ENCODE data around the gene NSMF.

NSMF gene

DNA sequence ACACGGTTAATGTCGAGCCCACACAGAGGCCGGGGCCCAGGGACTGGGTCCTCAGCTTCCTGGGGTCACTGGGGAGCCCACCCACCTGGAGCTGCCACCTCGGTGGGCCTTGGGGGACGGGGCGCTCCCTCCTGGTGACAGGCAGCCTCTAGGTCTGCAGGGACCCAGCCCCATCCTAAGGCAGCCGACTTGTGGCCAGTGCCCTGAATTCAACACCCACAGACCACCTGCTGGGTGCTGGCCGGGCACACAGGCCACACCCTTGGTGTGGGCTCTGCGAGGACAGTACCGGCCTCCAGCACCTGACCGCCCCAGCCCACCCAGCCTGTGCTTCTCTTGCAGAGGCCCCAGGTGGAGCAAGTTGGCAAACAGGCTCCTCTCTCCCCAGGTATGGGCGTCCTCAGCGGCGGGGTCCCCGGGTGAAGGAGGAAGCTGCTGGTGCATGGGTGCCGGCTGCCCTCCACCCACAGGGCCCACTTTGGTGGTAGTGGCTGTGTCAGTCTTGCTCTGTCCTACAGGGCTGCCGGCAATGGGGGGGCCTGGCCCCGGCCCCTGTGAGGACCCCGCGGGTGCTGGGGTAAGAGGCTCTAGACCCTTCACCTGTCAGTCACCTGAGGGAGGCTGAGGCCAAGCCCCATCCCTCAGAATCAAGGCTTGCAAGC lies 26.3 kb downstream of the NSMF start:
- DNase-seq (ENCODE audit: low spot score): no peak

DNA sequence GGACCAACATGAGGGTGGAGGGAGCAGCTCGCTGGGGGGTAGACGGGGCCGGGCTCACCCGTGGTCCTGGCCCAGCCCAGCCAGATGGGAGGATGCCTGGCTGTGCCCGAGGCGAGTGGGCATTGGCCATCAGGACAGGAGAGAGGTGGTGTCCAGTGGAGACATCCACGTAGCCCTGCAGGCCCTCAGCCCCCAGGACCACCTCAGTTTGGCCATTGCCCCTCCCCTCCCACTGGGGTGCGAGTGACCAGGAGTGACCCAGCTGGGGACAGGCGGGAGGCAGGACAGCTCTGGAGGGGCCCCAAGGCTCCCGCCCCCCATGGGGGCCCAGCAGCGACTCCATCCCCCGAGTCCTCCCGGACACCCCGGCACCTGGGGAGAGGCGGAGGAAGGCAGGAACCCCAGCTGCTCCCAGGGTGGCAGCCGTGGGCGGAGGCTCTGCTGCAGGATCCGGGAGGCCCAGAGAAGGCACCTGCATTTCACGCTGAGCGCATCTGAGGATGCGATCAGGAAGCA lies 27.7 kb downstream of the NSMF start:
- DNase-seq (ENCODE audit: low spot score): no peak

GRCh38 chr9:137430723-137431415 lies 28.3 kb downstream of the NSMF start:
- DNase-seq (ENCODE audit: low spot score): no peak

DNA sequence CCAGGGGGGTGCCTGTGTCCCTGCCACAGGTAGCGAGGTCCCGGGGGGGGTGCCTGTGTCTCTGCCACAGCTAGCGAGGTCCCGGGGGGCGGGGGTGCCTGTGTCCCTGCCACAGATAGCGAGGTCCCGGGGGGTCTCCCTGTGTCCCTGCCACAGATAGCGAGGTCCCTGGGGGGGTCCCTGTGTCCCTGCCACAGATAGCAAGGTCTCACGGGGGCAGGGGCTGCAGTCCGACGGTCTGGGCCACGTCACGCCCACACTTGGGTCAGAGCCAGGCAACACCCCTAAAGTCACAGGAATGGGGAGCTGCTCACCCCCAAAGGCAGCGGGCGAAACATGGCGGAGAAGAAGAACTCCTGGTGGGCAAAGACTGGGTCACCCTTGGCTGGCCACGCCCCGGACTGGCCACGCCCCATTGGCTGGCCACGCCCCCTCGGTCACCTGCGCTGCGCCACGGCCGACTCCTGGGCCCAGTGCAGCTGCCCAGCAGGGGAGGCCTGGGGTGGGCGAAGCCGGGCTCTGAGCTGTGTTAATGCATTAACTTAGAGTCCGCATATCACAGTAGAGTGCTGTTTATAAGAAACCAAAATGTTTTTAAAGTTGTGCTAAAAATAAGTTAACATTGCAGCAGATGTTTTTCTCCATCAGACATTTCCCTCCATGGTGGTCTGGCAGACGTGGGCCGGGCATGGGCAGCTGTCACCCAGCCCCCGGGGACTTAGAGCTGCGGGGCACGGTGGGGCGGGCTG lies 29.0 kb downstream of the NSMF start:
- peak; percentile 77 for DNase-seq (ENCODE audit: low spot score)

- peak; percentile 51 for DNase-seq (ENCODE audit: low spot score)
Observed at GRCh38 chr9:137429546-137429890, 29.6 kb downstream of the NSMF start.

DNA sequence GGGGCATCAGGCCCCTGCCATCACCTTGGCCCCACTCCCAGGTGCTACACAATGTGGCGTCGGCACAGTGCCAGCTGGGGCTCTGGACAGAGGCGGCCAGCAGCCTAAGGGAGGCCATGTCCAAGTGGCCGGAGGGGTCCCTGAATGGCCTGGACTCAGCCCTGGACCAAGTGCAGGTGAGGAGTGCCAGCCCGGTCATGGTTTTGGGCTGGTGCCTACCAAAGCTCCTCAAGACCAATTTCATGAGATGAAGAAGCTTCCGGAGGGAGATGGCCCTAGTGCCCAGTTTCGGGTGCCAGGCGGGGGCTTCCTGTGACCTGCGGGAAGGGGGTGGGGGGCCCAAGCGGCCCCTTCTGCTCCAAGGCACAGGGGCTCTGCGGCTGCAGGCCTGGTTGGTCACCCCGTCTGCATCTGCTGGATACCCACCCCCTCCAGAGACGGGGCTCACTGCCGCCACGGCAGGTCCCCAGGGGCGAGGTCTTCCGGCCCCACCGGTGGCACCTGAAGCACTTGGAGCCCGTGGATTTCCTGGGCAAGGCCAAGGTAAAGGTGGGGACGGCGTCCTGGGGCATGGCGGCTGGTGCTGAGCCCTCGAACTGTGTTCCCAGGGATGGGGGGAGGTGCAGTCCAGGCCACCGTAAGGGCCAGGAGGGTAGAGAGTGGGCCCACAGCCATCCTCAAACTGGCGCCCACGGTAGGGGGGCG lies 30.1 kb downstream of the NSMF start:
- DNase-seq (ENCODE audit: low spot score): peak; percentile 52

- DNase-seq (ENCODE audit: low spot score): no peak
Observed at GRCh38 chr9:137428311-137428630, 30.9 kb downstream of the NSMF start.

- DNase-seq (ENCODE audit: low spot score): peak; percentile 38
Observed at GRCh38 chr9:137427454-137428310, 31.5 kb downstream of the NSMF start.

GRCh38 chr9:137426018-137426681 lies 33.0 kb downstream of the NSMF start:
- DNase-seq (ENCODE audit: low spot score): no peak

DNA sequence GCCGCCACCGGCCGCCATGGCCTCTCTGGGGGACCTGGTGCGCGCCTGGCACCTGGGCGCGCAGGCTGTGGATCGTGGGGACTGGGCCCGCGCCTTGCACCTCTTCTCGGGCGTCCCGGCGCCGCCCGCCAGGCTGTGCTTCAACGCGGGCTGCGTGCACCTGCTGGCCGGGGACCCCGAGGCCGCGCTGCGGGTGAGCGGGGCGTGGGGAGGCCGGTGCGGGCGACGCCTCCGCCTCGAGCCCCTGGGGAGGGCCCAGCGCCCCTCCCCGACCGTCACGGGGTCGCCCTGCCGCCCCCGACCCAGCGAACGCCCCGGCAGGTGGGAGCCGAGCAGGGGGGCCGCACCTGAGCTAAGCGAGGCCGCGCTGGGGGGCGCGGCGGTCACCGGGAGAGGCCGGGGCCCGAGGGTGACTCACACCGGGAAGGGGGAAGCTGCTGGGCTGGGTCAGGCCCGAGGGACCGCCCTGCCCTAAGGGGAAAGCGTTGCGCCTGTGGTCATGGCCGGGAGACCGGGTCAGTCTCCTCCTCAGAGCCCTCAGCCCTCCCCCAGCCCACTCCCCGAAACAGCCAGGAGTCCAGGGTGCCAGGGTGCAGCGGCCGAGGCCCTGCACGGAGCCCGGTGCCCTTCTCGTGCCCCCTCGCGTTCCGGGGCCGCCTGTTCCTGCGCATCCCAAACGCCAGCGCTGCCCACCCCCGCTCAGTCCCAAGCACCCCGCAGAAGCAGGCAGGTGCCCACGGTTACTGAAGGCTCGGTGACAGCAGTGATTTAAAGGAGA lies 35.4 kb downstream of the NSMF start:
- DNase-seq (ENCODE audit: low spot score): no peak

DNA sequence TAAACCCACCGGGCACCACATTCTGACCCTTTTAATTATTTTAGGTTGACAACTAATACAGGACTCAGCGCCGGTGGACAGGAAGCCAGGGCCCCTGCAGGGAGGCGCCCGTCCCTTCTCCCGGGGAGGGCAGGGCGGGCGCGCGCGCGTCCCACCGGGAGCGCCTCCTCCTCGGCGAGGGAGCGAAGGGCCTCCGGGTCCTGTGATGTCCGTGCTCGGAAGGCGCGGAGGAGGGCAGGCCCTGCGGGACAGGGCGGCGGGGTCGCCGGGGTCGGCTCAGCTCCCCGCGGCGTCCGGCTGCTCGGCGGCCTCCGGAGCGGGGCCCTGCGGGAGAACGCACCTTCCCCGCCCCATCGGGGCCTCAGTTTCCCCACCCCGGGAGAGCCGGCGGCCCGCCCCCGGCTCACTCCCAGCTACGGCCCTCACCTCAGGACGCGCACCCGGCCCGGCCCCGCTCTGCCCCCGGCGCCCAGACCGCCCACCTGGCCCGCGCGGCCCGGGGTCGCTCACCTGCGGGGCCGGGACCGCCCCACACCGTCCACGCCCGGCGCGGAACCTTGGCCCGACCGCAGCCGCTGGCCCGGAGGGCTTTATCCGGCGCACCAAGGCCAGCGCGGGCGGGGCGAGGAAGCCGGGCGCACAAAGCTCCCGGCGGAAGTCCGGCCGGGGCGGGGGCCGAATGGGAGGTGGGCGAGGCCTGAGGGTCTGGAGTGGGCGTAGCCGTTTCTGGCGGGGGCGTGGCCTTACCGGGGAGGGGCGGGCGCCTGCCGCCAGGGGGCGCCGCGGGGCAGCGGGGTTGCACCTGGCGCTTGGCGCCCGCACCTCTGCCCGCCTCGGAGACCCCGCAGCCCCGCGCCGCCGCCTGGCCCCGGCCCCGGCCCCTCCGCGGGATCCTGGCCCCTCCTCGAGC lies 36.3 kb downstream of the NSMF start, which contains the start of the genes EXD3 and NOXA1:
TSS of gene EXD3 (minus strand) at position 559 of the 910 bp plus-strand sequence. CDS start 27,805 bp downstream, outside the sequence.
TSS of gene NOXA1 (plus strand) at position 790 of the 910 bp plus-strand sequence. CDS start 137 bp downstream, outside the sequence.
- DNase-seq (ENCODE audit: low spot score): peak; percentile 94

DNA sequence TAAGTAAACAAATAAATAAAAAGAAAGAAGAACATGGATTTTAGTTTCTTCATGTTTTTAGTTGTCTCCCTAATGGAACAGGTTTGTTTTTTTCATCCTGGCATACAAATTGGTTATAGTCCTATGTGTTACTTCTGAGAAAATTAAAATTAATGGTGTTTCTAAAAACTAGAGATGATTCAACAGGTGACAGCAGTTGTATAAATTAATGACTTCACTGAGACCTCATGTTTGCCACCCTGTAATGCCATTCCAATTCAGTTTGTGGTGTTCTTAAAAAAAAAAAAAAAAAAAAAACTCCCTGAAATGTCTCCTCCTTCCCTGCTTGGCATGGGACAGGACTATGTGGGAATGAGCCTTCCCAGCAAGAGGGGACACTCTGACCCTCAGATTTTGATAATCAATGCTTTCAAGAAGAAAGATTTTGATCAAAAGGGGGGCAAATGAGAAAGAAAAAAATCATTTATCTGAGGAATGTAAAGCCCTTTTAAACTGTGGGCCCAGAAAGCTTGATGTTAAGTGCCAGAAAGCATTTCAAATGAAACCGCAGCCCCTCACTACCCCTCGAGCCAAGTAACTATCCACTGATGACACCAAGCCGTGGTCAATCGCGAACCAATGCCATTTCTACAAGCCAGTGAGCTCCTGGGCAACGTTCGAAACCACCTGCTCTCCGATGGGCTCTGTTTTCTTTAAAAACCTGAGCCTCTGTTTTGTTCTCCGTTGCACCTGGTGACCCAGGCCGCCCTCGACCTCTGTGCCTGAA lies 37.1 kb downstream of the NSMF start:
- DNase-seq (ENCODE audit: low spot score): peak; percentile 46

GRCh38 chr9:137417161-137418021 lies 41.7 kb downstream of the NSMF start:
- no peak for DNase-seq (ENCODE audit: low spot score)

- no peak for DNase-seq (ENCODE audit: low spot score)
Observed at GRCh38 chr9:137416563-137417151, 42.5 kb downstream of the NSMF start.

DNA sequence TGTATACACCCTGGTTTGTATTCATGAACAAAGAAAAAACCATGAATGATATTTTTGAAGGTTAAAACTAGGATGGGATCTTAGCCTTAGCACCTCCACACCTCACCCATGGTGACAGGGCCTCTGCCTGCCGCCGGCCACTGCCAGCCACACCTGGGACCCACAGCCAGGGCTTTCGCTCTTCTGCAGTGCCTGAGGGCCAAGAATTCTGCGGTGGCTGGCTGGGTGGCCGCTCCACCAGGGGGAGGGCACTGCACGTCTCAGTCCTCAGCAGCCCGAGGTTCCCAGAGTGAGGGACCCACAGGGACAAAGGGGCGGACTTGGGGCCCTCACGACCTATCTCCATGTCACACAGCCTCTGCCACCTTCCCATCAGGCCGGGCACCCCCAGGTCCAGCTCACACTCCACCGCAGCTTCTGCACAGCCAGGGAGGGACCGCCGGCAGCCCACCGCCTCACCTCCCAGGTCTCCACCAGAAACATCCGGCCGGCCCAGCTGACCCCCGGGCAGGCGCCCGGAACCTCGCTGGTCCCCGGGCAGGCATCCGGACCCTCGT lies 43.0 kb downstream of the NSMF start:
- no peak for DNase-seq (ENCODE audit: low spot score)

GRCh38 chr9:137415451-137415850 lies 43.7 kb downstream of the NSMF start:
- DNase-seq (ENCODE audit: low spot score): no peak

Data from NAMALWA (cell line).